Neural progenitor cell (in vitro differentiated cells): ENCODE measurements around the gene SRGAP2B.
"Not testable (repeated sequence)": the region's sequence is repeated elsewhere in the genome, so short reads cannot be mapped to it uniquely, and the experiment has no call there.

Experiments used
- EZH2 ChIP-seq: fragments of 200-600 bp; sonication (generic); IDR thresholded peaks from 2 replicates; pipeline ENCODE4 v1.6.1; 2017; ENCODE audit warnings: antibody characterized with exemption, mild to moderate bottlenecking, moderate library complexity
- EZH2phosphoT487 ChIP-seq: fragments of 200-600 bp; sonication (generic); IDR thresholded peaks from 2 replicates; pipeline ENCODE4 v1.6.1; 2017; ENCODE audit warnings: antibody characterized with exemption
- TF ChIP-seq, protein P1 (sequence below): fragments of 200-600 bp; sonication (generic); IDR thresholded peaks from 2 replicates; pipeline ENCODE4 v1.5.1; 2017; ENCODE audit warnings: antibody characterized with exemption, mild to moderate bottlenecking

DNA sequence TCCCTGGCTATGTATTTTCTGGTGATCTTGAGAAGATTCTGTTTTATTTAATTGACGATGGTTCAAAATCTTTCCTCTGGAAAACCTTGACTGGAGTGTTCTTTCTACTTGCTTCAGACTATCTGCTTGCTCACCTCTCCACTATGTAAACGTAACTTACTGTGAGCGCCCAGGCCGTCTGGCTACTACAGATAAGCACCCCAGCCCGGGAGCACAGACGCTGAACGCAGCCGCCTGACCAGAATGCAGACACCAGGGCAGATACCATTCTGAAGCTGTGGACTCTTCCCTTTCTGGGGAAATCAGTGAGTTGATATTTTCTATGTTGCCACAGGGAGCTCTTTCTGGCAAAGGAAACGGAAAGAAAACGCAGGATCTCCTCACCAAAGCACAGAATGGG is 28.6 kb downstream of the SRGAP2B start:
- TF ChIP-seq, protein P1, sequence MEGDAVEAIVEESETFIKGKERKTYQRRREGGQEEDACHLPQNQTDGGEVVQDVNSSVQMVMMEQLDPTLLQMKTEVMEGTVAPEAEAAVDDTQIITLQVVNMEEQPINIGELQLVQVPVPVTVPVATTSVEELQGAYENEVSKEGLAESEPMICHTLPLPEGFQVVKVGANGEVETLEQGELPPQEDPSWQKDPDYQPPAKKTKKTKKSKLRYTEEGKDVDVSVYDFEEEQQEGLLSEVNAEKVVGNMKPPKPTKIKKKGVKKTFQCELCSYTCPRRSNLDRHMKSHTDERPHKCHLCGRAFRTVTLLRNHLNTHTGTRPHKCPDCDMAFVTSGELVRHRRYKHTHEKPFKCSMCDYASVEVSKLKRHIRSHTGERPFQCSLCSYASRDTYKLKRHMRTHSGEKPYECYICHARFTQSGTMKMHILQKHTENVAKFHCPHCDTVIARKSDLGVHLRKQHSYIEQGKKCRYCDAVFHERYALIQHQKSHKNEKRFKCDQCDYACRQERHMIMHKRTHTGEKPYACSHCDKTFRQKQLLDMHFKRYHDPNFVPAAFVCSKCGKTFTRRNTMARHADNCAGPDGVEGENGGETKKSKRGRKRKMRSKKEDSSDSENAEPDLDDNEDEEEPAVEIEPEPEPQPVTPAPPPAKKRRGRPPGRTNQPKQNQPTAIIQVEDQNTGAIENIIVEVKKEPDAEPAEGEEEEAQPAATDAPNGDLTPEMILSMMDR: not testable (repeated sequence)
- not testable (repeated sequence) for TF ChIP-seq EZH2, EZH2phosphoT487
